Stimulated activated CD8-positive, alpha-beta memory T cell treated with anti-CD3 and anti-CD28 coated beads, Interleukin-15, amount 100 ng/mL, for 24 hours (primary cell): ENCODE data around the gene SLC23A3.
A peak's percentile ranks its signal among the peaks of the same experiment; 100 is the strongest.

Experiments
- DNase-seq: peaks from one replicate; pipeline ENCODE4 v3.0.0-alpha.2; 2020; ENCODE audit warnings: low read depth

Gene SLC23A3

GRCh38 chr2:219169930-219170654 lies at the start of gene SLC23A3:
Gene SLC23A3, minus strand, starts transcription at chr2:219170029. Its CDS starts 45 bp downstream, at chr2:219169984.
- no peak for DNase-seq

DNA sequence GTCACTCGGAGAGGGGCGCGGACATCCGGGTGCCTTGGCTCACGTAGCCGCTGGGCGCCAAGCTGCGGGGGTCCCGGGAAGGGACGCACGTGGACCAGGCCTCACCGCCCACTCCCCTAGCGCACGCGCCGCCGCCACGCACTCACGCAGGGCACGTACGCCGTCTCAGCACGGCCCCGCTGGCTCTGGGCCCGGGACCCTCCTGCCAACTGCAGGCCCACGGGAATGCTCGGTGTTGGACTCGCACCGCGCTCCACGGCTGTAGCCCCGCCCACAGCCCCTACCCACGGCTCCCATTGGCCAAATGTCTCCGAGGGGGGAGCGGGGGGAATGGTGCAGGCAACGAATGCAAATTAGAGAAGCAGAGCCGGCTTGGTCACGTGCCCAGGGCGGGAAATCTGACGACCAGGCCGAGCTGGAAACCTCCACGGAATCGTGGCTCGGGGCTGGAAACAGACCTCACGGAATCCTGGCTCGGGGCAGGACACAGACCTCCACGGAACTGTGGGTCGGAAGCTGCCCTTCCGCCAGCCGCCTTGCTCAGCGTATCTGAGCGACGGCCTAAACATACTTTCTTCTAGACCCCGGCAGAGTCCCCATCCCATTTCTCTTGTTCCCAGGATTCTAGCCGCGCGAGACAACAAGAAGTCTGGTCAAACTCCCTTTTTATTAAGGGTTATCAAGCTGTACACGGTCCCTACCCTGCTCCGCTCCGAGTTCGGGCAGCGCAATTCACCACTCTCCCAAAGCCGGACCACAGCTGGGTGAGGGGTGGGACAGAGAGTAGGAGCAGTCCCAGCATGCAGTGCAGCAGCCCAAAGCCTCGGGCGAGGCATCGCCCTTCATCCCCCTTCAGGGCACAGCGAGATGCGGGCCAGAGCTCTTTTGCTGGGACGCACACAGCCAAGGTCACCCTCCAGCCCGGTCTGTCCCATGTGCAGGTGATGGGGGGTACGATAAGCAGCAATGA lies 49.2 kb upstream of the SLC23A3 start, which contains the start of gene ABCB6:
TSS of gene ABCB6 (minus strand) at position 227 of the 970 bp plus-strand sequence. CDS start 285 bp downstream, outside the sequence.
- DNase-seq: peak; percentile 65

DNA sequence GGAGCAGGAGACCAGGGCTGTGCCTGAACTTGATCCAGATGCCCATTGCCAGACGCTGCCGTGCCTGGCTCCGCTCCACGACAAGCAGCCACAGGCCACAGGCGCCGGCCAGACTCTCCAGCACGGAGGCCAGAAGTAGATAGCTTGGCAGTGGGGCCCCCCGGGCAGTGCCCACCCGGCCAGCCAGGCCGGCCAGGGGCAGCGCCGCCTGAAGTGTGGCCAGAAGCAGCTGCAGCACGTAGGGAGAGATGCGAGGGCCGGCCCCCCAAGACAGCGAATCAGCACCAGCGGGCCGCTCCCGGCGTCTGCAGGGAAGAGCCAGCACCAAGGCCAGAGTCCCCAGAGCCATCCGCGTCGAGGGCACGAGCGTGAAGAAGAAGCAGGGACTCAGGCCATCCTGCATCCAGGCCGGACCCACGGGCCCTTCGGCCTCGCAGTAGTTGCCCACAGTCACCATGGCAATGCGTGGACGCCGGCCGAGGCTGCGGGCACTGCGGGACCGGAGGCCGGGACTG lies 48.4 kb upstream of the SLC23A3 start:
- no peak for DNase-seq

- no peak for DNase-seq
Measured at GRCh38 chr2:219216535-219216915, 46.7 kb upstream of the SLC23A3 start.

- DNase-seq: no peak
Measured at GRCh38 chr2:219215871-219216534, 46.2 kb upstream of the SLC23A3 start.

- DNase-seq: no peak
Measured at GRCh38 chr2:219214786-219215185, 45.0 kb upstream of the SLC23A3 start.

DNA sequence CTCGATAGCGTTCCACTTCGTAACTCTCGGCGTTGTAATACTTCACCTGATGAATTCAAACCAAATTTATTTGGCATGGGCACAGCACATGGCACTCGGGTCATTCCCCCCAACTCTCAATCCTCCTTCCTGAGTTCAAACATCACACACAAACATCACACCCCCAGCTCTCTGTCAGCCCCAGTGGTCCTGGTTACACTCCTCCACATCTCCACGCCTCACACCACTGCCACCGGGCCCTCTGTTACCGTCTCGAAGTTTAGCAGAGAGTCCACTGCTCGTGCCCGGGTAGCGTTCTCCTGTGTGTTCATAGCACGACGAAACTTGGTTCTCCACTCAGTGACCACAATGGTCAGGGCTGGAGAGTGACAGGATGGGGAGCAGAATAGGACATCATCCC lies 44.3 kb upstream of the SLC23A3 start:
- DNase-seq: no peak

GRCh38 chr2:219213486-219214071 lies 43.8 kb upstream of the SLC23A3 start:
- no peak for DNase-seq

DNA sequence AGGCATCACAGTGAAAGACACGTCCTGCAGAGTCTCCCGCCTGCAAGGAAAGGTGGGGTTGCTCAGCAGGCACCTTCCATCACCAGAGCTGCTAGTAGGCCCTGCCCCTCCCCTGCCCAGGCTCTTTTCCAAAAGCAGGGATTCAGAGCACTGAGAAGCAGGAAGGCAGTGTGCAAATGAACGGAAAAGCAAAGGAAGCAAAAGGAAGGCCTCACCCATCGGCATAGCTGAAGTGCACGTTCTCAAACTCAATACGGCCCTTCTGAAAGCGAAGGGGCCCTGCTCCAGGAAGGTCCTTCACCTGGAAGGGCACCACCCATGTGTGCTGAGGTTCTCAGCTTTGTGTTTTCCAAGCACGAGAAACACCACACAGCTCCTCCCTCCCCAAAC lies 43.2 kb upstream of the SLC23A3 start:
- no peak for DNase-seq

- no peak for DNase-seq
Measured at GRCh38 chr2:219210886-219211362, 41.1 kb upstream of the SLC23A3 start.

GRCh38 chr2:219210196-219210885 lies 40.5 kb upstream of the SLC23A3 start:
- no peak for DNase-seq

DNA sequence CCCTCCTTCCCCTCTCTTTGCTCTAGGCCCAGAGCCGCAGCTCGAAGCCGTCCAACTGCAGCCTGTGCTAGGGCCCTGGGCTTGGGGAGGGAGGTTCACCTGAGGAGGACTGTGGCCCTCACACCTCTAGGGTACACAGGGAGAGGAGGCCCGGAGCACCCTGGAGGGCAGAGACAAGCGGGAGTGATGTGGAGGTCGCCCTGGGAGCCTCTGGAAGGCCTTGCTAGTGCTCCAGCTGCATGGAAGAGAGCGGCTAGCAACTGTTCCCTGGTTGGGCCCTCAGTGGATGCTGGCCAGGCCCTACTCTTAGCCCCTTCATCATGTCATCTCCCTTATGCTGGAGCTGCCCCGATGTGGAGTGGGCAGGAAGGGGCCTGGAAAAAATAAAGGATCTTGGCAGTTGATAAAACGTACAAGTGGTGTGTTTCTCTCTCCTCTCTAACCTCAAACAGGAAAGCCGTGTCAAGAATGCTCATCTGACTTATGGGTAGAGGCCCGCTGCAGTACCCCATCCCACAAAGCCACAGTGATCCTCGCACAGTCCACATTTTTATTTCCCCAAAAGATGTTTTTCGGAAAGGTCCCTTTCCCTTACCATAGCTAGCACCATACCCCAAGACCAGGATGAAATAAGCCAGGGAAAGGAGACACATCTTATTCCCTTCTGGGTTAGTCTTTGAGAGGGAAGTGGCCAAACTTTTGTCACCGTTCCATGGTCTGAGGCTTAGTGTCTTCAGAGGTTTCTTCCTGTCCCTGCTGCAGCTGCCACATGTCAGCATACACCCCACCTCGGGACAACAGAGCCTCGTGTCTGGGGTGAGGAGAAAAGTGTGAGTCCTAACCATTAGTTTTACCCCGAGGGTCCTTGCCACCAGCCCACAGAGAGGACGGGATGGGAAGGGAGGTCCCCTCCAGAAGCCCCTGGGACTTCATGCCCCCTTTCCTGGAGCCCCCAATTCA lies 39.7 kb upstream of the SLC23A3 start:
- no peak for DNase-seq

- DNase-seq: no peak
Measured at GRCh38 chr2:219207884-219208740, 38.3 kb upstream of the SLC23A3 start.

- no peak for DNase-seq
Measured at GRCh38 chr2:219207134-219207883, 37.5 kb upstream of the SLC23A3 start.

DNA sequence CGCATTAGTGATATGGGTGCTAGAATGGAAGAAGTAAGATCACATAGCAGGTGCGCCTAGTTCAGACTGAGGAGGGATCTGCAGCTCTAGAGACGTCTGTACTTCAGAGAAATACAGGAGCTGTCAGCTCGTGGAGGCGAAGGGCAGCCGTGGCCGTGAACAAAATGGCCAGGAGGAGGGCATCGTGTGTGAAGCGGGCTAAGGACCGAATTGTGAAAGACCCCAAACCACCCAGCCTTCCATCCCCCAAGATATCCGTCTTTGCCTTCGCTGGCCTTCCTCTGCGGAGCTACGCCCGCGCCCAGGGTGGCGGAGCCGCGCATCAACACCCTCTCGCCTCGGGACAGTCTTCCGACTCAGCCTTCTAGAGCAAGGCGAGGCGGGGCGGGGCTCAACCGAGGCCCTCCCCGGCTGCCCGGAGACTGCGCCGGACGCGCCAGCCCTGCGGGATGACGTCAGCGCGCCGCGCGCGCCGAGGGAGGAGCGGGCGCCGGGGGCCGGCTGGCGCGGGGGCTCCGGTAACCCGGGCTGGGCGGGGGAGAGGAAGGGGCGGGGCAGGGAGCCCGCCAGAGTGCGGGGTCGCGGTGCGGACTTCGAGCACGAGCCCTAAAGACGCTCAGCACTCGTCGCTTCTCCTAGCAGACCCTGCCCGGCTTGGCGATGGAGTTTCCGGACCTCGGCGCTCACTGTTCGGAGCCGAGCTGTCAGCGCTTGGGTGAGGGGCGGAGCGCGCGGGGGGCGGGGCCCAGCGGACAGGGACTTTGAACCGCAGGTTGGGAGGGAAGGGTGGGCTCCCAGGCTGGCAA lies 36.7 kb upstream of the SLC23A3 start, which contains the start of gene ZFAND2B:
TSS of gene ZFAND2B (plus strand) at position 455 of the 806 bp plus-strand sequence. CDS start at position 661, 206 bp downstream.
- peak; percentile 86 for DNase-seq

DNA sequence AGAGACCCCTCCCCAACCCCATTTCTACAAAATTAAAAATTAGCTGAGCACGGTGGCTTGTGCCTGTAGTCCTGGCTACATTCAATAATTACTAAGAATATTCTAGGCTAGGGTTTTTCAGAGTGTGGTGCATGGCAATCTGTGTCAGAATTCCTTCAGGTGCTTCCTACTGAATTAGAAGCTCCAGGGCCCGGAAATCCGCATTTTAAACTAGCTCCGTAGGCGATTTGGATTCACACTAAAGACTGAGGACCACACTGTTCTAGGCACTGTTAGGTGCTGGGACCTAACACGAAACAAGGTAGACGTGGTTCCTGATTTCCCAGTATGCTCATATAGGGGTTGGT lies 36.1 kb upstream of the SLC23A3 start:
- DNase-seq: no peak

DNA sequence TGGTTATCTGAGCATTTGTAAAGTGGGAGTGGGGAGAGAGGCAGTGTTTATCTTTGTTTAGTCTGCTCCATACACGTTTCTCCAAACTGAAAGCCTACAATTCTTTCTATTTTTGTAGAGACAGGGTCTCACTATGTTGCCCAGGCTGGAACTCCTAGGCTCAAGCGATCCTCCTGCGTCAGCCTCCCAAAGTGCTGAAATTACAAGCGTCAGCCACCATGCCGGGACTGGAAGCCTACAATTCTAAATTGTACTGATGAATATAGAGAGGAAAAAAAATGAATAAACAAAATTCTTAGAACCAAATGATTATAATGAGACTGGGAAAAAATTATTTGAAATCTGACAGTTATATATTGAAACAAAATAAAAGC lies 35.3 kb upstream of the SLC23A3 start:
- no peak for DNase-seq
